HEK293 (cell line): ENCODE data around the gene SF3A1.

Experiments used
- CTCF ChIA-PET: fragments of 350-600 bp; formaldehyde crosslinking; extraction: SDS; loops from one replicate; lab custom pipeline; 2021; ENCODE audit warnings: antibody characterized with exemption; lab: Yijun Ruan, JAX
- POLR2A ChIA-PET: fragments of 300-600 bp; formaldehyde crosslinking; extraction: SDS; loops from one replicate; lab custom pipeline; 2020; ENCODE audit warnings: antibody characterized with exemption, inconsistent platforms; lab: Yijun Ruan, JAX
- H3K27ac ChIP-seq: fragments of 200-500 bp; sonication (Bioruptor generic); 2 replicates; pipeline ENCODE4 v1.5.1; 2014; ENCODE audit warnings: low read depth, low read length, control low read depth, inconsistent platforms; ENCODE audit errors: extremely low read depth
- H3K36me3 ChIP-seq, 2 experiments: fragments of 200-500 bp in 1 of 2; sonication (Bioruptor generic) in 1 of 2; 1 replicate in 1 of 2; 2 replicates in 1 of 2; pipeline ENCODE4 v1.5.1; 2014 to 2017; ENCODE audit warnings: inconsistent platforms in 2 of 2, low read length in 2 of 2; ENCODE audit not compliant: control insufficient read depth in 2 of 2, insufficient read depth in 1 of 2
- H3K4me1 ChIP-seq: fragments of 200-500 bp; sonication (Bioruptor generic); 2 replicates; pipeline ENCODE4 v1.5.1; 2014; ENCODE audit warnings: mild to moderate bottlenecking, low read length, inconsistent platforms; ENCODE audit not compliant: control insufficient read depth, insufficient read depth
- H3K4me3 ChIP-seq: 2 replicates; pipeline ENCODE4 v1.5.1; 2011; ENCODE audit warnings: low read depth, mild to moderate bottlenecking, control low read depth, low read length, moderate library complexity
- H3K9me3 ChIP-seq: fragments of 200-500 bp; sonication (Bioruptor generic); 2 replicates; pipeline ENCODE4 v1.5.1; 2014; ENCODE audit warnings: low read depth, low read length, inconsistent platforms; ENCODE audit not compliant: control insufficient read depth, insufficient read depth
- KLF1 ChIP-seq: fragments of 450-650 bp; formaldehyde crosslinking; IDR thresholded peaks from 2 replicates; pipeline ENCODE4 v1.5.1; 2016; ENCODE audit warnings: missing biosample characterization, missing genetic modification characterization
- KLF16 ChIP-seq: fragments of 450-650 bp; formaldehyde crosslinking; IDR thresholded peaks from 2 replicates; pipeline ENCODE4 v1.5.1; 2017; ENCODE audit warnings: missing biosample characterization, missing genetic modification characterization
- OSR2 ChIP-seq: fragments of 450-650 bp; formaldehyde crosslinking; IDR thresholded peaks from 2 replicates; pipeline ENCODE4 v1.5.1; 2016; ENCODE audit warnings: missing biosample characterization, missing genetic modification characterization
- RBAK ChIP-seq: fragments of 450-650 bp; formaldehyde crosslinking; IDR thresholded peaks from 2 replicates; pipeline ENCODE4 v1.5.1; 2016; ENCODE audit warnings: missing biosample characterization, missing genetic modification characterization
- SCRT1 ChIP-seq: fragments of 450-650 bp; formaldehyde crosslinking; IDR thresholded peaks from 2 replicates; pipeline ENCODE4 v1.5.1; 2016; ENCODE audit warnings: missing biosample characterization, missing genetic modification characterization, borderline replicate concordance
- SP2 ChIP-seq: fragments of 450-650 bp; formaldehyde crosslinking; IDR thresholded peaks from 2 replicates; pipeline ENCODE4 v1.5.1; 2016; ENCODE audit warnings: missing biosample characterization, missing genetic modification characterization
- ZBTB1 ChIP-seq: fragments of 450-650 bp; formaldehyde crosslinking; IDR thresholded peaks from 2 replicates; pipeline ENCODE4 v1.5.1; 2016; ENCODE audit warnings: missing biosample characterization, missing genetic modification characterization
- ZBTB8A ChIP-seq: fragments of 450-650 bp; formaldehyde crosslinking; IDR thresholded peaks from 2 replicates; pipeline ENCODE4 v1.5.1; 2016; ENCODE audit warnings: missing biosample characterization, missing genetic modification characterization
- ZFP69B ChIP-seq: fragments of 450-650 bp; formaldehyde crosslinking; IDR thresholded peaks from 2 replicates; pipeline ENCODE4 v1.5.1; 2016; ENCODE audit warnings: missing biosample characterization, missing genetic modification characterization
- ZNF140 ChIP-seq: fragments of 450-650 bp; formaldehyde crosslinking; IDR thresholded peaks from 2 replicates; pipeline ENCODE4 v1.5.1; 2016; ENCODE audit warnings: missing biosample characterization, missing genetic modification characterization
- ZNF24 ChIP-seq: fragments of 450-650 bp; formaldehyde crosslinking; IDR thresholded peaks from 2 replicates; pipeline ENCODE4 v1.5.1; 2016; ENCODE audit warnings: missing biosample characterization, missing genetic modification characterization
- ZNF266 ChIP-seq: fragments of 450-650 bp; formaldehyde crosslinking; IDR thresholded peaks from 2 replicates; pipeline ENCODE4 v1.5.1; 2016; ENCODE audit warnings: missing biosample characterization, missing genetic modification characterization, low read depth
- ZNF350 ChIP-seq: fragments of 450-650 bp; formaldehyde crosslinking; IDR thresholded peaks from 2 replicates; pipeline ENCODE4 v1.5.0; 2017; ENCODE audit warnings: missing biosample characterization, mild to moderate bottlenecking, missing genetic modification characterization
- ZNF391 ChIP-seq: fragments of 450-650 bp; formaldehyde crosslinking; IDR thresholded peaks from 2 replicates; pipeline ENCODE4 v1.5.1; 2016; ENCODE audit warnings: low read depth, missing biosample characterization, missing genetic modification characterization, borderline replicate concordance
- ZNF394 ChIP-seq: fragments of 450-650 bp; formaldehyde crosslinking; IDR thresholded peaks from 2 replicates; pipeline ENCODE4 v1.5.1; 2016; ENCODE audit warnings: missing biosample characterization, missing genetic modification characterization, mild to moderate bottlenecking, moderate library complexity, borderline replicate concordance
- ZNF558 ChIP-seq: fragments of 450-650 bp; formaldehyde crosslinking; IDR thresholded peaks from 2 replicates; pipeline ENCODE4 v1.5.1; 2016; ENCODE audit warnings: missing biosample characterization, missing genetic modification characterization
- ZNF621 ChIP-seq: fragments of 450-650 bp; formaldehyde crosslinking; IDR thresholded peaks from 2 replicates; pipeline ENCODE4 v1.5.1; 2017; ENCODE audit warnings: missing biosample characterization, missing genetic modification characterization
- ZNF639 ChIP-seq: fragments of 450-650 bp; formaldehyde crosslinking; IDR thresholded peaks from 2 replicates; pipeline ENCODE4 v1.5.1; 2016; ENCODE audit warnings: missing biosample characterization, missing genetic modification characterization
- ZNF792 ChIP-seq: fragments of 450-650 bp; formaldehyde crosslinking; IDR thresholded peaks from 2 replicates; pipeline ENCODE4 v1.5.1; 2016; ENCODE audit warnings: missing biosample characterization, missing genetic modification characterization
- ZNF830 ChIP-seq: fragments of 450-650 bp; IDR thresholded peaks from 2 replicates; pipeline ENCODE4 v1.5.0; 2018; ENCODE audit warnings: missing biosample characterization, missing genetic modification characterization, low read depth, mild to moderate bottlenecking, moderate library complexity
- ZNF837 ChIP-seq: fragments of 450-650 bp; formaldehyde crosslinking; IDR thresholded peaks from 2 replicates; pipeline ENCODE4 v1.5.1; 2016; ENCODE audit warnings: missing biosample characterization, missing genetic modification characterization
- TF ChIP-seq, protein P1 (sequence below): fragments of 450-650 bp; formaldehyde crosslinking; IDR thresholded peaks from 2 replicates; pipeline ENCODE4 v1.5.1; 2016; ENCODE audit warnings: missing biosample characterization, missing genetic modification characterization
- TF ChIP-seq, protein P2 (sequence below): fragments of 450-650 bp; formaldehyde crosslinking; IDR thresholded peaks from 2 replicates; pipeline ENCODE4 v1.5.1; 2016; ENCODE audit warnings: missing biosample characterization, missing genetic modification characterization
- TF ChIP-seq, protein P3 (sequence below): fragments of 450-650 bp; formaldehyde crosslinking; IDR thresholded peaks from 2 replicates; pipeline ENCODE4 v1.5.1; 2017; ENCODE audit warnings: missing biosample characterization, missing genetic modification characterization

The SF3A1 gene

GRCh38 chr22:30328466-30329049, 28.1 kb downstream of the SF3A1 start:
- POLR2A ChIA-PET, result interaction anchor here (0.6 to 2.6 kb wide), 6 partner anchors 13 to 95 kb away, joined by 3 to 40 read pairs (median 7); partner anchors contain the start of genes CASTOR1, CCDC157 and SF3A1

DNA sequence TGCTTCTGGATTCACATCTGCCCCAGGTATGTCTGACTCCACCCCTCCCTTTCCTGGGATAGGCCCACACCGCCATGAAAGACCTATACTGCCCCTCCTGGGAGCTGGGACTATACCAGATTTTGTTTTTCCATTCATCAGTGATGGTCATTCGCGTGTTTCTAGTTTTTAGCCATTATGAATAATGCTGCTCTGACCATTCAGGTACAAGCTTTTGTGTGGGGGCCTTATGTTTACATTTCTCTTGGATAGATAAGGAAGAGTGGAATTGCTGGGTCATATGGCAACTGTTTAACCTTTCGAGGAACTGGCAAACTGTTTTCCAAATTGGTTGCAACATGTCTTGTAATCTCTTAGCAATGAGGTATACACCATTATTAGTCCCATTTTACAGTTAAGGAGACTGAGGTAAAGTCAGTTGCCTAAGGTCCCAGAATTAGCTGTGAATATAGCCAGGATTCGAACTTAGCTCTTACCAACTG, 28.8 kb downstream of the SF3A1 start:
- CTCF ChIA-PET, result interaction anchor here (0.6 to 6.6 kb wide), 15 partner anchors 10 to 251 kb away, joined by 3 to 60 read pairs (median 3); partner anchors contain the start of gene CASTOR1
- POLR2A ChIA-PET, result interaction anchor here (0.6 to 2.6 kb wide), 5 partner anchors 14 to 39 kb away, joined by 3 to 40 read pairs (median 9); partner anchors contain the start of genes CASTOR1, CCDC157 and SF3A1
- TF ChIP-seq SP2 (tag by site-specific recombination) (0 out of 2 replicates have a peak, but pooled peaks have one; percentile 38), OSR2 (tag by site-specific recombination) (no peak), KLF1 (tag by site-specific recombination) (peak; percentile 9; the same call in 1 of the 2 replicates), ZNF639 (peak; percentile 63; the same call in 1 of the 2 replicates), ZNF792 (tag by site-specific recombination) (0 out of 2 replicates have a peak, but pooled peaks have one; percentile 29), SCRT1 (no peak), ZNF391 (tag by site-specific recombination) (peak; percentile 35; the same call in 1 of the 2 replicates), KLF16 (tag by site-specific recombination) (no peak), ZFP69B (no peak), ZNF140 (tag by site-specific recombination) (peak; percentile 63)
- TF ChIP-seq, protein P1, sequence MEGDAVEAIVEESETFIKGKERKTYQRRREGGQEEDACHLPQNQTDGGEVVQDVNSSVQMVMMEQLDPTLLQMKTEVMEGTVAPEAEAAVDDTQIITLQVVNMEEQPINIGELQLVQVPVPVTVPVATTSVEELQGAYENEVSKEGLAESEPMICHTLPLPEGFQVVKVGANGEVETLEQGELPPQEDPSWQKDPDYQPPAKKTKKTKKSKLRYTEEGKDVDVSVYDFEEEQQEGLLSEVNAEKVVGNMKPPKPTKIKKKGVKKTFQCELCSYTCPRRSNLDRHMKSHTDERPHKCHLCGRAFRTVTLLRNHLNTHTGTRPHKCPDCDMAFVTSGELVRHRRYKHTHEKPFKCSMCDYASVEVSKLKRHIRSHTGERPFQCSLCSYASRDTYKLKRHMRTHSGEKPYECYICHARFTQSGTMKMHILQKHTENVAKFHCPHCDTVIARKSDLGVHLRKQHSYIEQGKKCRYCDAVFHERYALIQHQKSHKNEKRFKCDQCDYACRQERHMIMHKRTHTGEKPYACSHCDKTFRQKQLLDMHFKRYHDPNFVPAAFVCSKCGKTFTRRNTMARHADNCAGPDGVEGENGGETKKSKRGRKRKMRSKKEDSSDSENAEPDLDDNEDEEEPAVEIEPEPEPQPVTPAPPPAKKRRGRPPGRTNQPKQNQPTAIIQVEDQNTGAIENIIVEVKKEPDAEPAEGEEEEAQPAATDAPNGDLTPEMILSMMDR (tag by site-specific recombination), result peak; percentile 54; the same call in 1 of the 2 replicates
- TF ChIP-seq, protein P2, sequence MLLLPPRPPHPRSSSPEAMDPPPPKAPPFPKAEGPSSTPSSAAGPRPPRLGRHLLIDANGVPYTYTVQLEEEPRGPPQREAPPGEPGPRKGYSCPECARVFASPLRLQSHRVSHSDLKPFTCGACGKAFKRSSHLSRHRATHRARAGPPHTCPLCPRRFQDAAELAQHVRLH (tag by site-specific recombination), result 0 out of 2 replicates have a peak, but pooled peaks have one; percentile 43

More at GRCh38 chr22:30328466-30329049, 28.1 kb downstream of the SF3A1 start:
- H3K36me3 ChIP-seq, result peaks cover 12 to 41% of the 10 kb centered on the region in 2 experiments
- CTCF ChIA-PET, result interaction anchor here (0.6 to 6.6 kb wide), 15 partner anchors 9 to 252 kb away, joined by 3 to 60 read pairs (median 3); partner anchors contain the start of genes CASTOR1 and RNF215
- TF ChIP-seq ZNF621, result no peak
- TF ChIP-seq ZBTB8A (tag by site-specific recombination), result no peak
- TF ChIP-seq ZNF24 (tag by site-specific recombination), result no peak
- TF ChIP-seq ZNF266 (tag by site-specific recombination), result no peak
- TF ChIP-seq, protein P3, sequence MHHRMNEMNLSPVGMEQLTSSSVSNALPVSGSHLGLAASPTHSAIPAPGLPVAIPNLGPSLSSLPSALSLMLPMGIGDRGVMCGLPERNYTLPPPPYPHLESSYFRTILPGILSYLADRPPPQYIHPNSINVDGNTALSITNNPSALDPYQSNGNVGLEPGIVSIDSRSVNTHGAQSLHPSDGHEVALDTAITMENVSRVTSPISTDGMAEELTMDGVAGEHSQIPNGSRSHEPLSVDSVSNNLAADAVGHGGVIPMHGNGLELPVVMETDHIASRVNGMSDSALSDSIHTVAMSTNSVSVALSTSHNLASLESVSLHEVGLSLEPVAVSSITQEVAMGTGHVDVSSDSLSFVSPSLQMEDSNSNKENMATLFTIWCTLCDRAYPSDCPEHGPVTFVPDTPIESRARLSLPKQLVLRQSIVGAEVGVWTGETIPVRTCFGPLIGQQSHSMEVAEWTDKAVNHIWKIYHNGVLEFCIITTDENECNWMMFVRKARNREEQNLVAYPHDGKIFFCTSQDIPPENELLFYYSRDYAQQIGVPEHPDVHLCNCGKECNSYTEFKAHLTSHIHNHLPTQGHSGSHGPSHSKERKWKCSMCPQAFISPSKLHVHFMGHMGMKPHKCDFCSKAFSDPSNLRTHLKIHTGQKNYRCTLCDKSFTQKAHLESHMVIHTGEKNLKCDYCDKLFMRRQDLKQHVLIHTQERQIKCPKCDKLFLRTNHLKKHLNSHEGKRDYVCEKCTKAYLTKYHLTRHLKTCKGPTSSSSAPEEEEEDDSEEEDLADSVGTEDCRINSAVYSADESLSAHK (tag by site-specific recombination), result no peak
- TF ChIP-seq ZNF394 (tag by site-specific recombination), result no peak
- no peak for TF ChIP-seq ZNF558 (tag by site-specific recombination)
- no peak for TF ChIP-seq ZNF830 (tag by site-specific recombination)
- TF ChIP-seq ZBTB1 (tag by site-specific recombination), result no peak
- no peak for TF ChIP-seq ZNF350 (tag by site-specific recombination)
- no peak for TF ChIP-seq ZNF837 (tag by site-specific recombination)
- TF ChIP-seq RBAK (tag by site-specific recombination), result no peak
- TF ChIP-seq, all 188 proteins: peak for 0
- Histone ChIP-seq H3K4me1 (peaks cover 11% of the 10 kb centered on the region), H3K4me3 (no peak overlapping the region), H3K27ac (no peak overlapping the region), H3K9me3 (no peaks in the 10 kb centered on the region)

More for the DNA sequence above, 28.8 kb downstream of the SF3A1 start:
- H3K4me3 ChIP-seq, result no peak overlapping the region; the same call in 1 of the 2 replicates
- no peak overlapping the region for H3K27ac ChIP-seq
- H3K4me1 ChIP-seq, result peaks cover 11% of the 10 kb centered on the region
- H3K9me3 ChIP-seq, result no peaks in the 10 kb centered on the region
- H3K36me3 ChIP-seq, result peaks cover 10 to 38% of the 10 kb centered on the region in 2 experiments; a peak in 2 of 3 replicates
